HL-60 (cell line): ENCODE data around the gene RELL1.
"Not testable (repeated sequence)": the region's sequence is repeated elsewhere in the genome, so short reads cannot be mapped to it uniquely, and the experiment has no call there.

Source experiments
- DNase-seq, 2 experiments: peaks; one replicate each; pipeline ENCODE4 v3.0.0-alpha.2; 2010 to 2020; ENCODE audit warnings: low read depth in 1 of 2, low spot score in 1 of 2
- H3K27ac ChIP-seq: fragments of 250-450 bp; sonication (Bioruptor Pico); replicated peaks from 2 replicates; pipeline ENCODE4 v1.5.1; 2020; ENCODE audit warnings: mild to moderate bottlenecking, moderate library complexity
- H3K27me3 ChIP-seq: fragments of 250-450 bp; sonication (Bioruptor Pico); 2 replicates; pipeline ENCODE4 v1.5.1; 2021; ENCODE audit warnings: mild to moderate bottlenecking, moderate library complexity; ENCODE audit not compliant: insufficient read depth, poor library complexity, severe bottlenecking
- H3K4me3 ChIP-seq: replicated peaks from 2 replicates; pipeline ENCODE4 v1.5.1; 2011; ENCODE audit warnings: mild to moderate bottlenecking, control low read depth, low read length; ENCODE audit not compliant: insufficient read depth
- GABPA ChIP-seq: IDR thresholded peaks from 2 replicates; pipeline ENCODE4 v1.6.1; 2012; ENCODE audit warnings: low read depth
- POLR2AphosphoS5 ChIP-seq: IDR thresholded peaks from 2 replicates; pipeline ENCODE4 v1.6.1; 2012; ENCODE audit warnings: low read depth
- SPI1 ChIP-seq: IDR thresholded peaks from 2 replicates; pipeline ENCODE4 v1.6.1; 2012; ENCODE audit warnings: low read depth, mild to moderate bottlenecking, borderline replicate concordance
- TF ChIP-seq, protein P1 (sequence below): IDR thresholded peaks from 2 replicates; pipeline ENCODE4 v1.6.1; 2012; ENCODE audit warnings: low read depth; ENCODE audit not compliant: insufficient replicate concordance
- TF ChIP-seq, protein P2 (sequence below): IDR thresholded peaks from one replicate; pipeline ENCODE4 v1.5.1; 2011; ENCODE audit warnings: low read length, control low read depth, inconsistent platforms; ENCODE audit not compliant: insufficient read depth

Gene RELL1

DNA sequence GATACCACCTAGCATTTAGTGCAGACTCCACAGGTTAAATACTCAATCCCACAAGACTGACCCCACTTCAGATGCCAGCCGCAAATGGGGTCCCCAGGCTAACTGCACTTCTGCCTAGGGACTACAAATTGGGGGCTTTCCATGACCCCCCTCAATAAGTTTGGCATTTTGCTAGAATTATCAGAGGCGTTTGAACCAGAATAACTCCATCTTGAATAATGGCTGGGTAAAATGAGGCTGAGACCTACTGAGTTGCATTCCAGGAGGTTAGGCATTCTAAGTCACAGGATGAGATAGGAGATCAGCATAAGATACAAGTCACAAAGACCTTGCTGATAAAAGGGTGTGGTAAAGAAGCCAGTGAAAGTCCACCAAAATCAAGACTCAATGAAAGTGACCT lies 15.1 kb downstream of the RELL1 start:
- DNase-seq, result no peak
- TF ChIP-seq GABPA, result no peak
- Histone ChIP-seq H3K4me3 (no peak overlapping the region), H3K27me3 (no peaks in the 10 kb centered on the region), H3K27ac (no peak overlapping the region)

DNA sequence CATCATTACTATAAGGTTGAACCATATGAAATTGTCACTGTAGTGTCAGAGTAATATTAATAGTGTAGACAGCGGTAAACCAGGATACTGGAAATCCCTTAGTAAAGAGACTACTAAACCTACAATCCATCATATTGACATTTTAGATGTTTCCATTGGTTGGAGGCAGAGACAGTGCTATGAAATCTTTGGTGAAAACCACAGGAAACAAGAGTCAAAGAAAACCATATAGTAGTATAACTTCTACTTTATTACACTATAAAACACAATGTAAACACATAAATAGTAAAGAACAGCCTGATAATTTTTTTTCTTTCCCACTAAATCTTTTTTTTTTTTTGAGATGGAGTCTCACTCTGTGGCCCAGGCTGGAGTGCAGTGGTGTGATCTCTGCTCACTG lies 15.9 kb downstream of the RELL1 start:
- Histone ChIP-seq H3K27ac (no peak overlapping the region), H3K27me3 (no peaks in the 10 kb centered on the region), H3K4me3 (no peak overlapping the region)
- TF ChIP-seq, protein P1, sequence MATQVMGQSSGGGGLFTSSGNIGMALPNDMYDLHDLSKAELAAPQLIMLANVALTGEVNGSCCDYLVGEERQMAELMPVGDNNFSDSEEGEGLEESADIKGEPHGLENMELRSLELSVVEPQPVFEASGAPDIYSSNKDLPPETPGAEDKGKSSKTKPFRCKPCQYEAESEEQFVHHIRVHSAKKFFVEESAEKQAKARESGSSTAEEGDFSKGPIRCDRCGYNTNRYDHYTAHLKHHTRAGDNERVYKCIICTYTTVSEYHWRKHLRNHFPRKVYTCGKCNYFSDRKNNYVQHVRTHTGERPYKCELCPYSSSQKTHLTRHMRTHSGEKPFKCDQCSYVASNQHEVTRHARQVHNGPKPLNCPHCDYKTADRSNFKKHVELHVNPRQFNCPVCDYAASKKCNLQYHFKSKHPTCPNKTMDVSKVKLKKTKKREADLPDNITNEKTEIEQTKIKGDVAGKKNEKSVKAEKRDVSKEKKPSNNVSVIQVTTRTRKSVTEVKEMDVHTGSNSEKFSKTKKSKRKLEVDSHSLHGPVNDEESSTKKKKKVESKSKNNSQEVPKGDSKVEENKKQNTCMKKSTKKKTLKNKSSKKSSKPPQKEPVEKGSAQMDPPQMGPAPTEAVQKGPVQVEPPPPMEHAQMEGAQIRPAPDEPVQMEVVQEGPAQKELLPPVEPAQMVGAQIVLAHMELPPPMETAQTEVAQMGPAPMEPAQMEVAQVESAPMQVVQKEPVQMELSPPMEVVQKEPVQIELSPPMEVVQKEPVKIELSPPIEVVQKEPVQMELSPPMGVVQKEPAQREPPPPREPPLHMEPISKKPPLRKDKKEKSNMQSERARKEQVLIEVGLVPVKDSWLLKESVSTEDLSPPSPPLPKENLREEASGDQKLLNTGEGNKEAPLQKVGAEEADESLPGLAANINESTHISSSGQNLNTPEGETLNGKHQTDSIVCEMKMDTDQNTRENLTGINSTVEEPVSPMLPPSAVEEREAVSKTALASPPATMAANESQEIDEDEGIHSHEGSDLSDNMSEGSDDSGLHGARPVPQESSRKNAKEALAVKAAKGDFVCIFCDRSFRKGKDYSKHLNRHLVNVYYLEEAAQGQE, result no peak
- DNase-seq, result no peak

DNA sequence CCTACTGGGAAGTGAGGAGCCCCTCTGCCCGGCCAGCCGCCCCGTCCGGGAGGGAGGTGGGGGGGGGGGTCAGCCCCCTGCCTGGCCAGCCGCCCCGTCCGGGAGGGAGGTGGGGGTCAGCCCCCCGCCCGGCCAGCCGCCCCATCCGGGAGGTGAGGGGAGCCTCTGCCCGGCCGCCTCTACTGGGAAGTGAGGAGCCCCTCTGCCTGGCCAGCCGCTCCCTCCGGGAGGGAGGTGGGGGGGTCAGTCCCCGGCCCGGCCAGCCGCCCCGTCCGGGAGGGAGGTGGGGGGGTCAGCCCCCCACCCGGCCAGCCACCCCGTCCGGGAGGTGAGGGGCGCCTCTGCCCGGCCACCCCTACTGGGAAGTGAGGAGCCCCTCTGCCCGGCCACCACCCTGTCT lies 17.1 kb downstream of the RELL1 start:
- H3K27ac ChIP-seq, DNase-seq, H3K27me3 ChIP-seq, H3K4me3 ChIP-seq: not testable (repeated sequence)

DNA sequence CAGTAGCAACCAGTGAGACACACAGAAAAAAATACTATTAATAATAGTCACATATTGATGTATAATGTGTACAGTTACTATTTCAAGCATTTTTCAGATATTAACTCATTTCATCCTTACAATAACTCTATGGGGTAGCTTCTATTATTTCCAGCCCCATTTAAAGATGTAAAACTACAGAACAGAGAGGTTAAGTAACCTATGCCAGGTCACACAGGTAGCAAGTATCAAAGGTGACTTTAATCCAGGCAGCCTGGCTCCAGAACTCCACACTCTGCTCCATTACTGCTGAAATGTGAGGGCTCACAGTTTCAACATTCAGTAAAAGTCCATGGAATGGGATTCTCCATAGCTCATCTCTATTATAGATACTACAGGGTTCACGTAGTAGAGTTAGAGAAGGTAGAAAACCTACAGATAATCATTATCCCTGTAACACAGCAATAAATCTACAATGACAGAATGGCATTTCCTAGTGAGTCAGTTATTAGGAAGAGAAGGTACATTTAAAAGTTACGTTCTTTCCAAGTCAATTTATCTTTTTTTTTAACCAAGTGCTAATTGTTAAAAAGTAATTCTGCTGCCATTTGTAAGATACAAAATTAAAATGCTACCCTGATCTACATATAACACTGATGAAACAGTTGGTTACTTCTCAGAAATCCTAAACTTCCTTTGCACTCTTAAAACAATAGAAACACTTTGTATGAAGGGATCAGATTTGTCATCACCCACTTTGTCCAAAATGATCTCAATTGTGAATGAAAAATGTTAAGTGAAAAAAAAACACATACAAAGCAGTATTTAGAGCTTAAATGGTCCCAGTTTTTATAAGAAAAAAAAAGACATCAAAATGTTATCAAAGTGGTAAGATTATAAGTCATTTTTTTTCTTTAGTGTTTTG lies 18.7 kb downstream of the RELL1 start:
- DNase-seq, result no peak
- Histone ChIP-seq H3K27ac (peak overlapping the region; percentile 35; the same call in 1 of the 2 replicates), H3K4me3 (no peak overlapping the region), H3K27me3 (no peaks in the 10 kb centered on the region)
- TF ChIP-seq, protein P2, sequence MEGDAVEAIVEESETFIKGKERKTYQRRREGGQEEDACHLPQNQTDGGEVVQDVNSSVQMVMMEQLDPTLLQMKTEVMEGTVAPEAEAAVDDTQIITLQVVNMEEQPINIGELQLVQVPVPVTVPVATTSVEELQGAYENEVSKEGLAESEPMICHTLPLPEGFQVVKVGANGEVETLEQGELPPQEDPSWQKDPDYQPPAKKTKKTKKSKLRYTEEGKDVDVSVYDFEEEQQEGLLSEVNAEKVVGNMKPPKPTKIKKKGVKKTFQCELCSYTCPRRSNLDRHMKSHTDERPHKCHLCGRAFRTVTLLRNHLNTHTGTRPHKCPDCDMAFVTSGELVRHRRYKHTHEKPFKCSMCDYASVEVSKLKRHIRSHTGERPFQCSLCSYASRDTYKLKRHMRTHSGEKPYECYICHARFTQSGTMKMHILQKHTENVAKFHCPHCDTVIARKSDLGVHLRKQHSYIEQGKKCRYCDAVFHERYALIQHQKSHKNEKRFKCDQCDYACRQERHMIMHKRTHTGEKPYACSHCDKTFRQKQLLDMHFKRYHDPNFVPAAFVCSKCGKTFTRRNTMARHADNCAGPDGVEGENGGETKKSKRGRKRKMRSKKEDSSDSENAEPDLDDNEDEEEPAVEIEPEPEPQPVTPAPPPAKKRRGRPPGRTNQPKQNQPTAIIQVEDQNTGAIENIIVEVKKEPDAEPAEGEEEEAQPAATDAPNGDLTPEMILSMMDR, result no peak
- TF ChIP-seq GABPA (no peak), POLR2AphosphoS5 (no peak), SPI1 (no peak)
- TF ChIP-seq, protein P1, result no peak

DNA sequence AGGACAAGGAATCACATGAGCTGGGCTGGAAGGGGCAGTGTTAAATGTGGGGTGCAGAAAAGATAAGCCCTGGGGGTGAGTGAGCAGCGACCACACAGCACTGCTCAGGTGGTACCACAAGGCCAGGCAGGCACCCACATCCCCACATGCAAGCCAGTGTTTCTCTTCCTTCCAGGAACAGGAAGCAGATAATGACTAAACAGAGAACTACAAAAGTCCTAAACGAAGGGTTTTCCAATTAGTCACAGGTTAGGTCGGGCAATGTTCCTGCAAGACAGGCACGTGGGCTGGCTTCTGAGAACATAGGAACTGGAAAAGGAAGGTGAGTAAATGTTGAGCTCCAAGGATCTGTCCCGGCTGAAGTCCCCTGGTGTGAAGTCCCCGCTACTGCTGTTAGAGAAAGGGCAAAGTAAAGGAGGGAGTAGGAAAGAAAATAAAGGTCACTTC lies 19.5 kb downstream of the RELL1 start:
- Histone ChIP-seq H3K27me3 (no peaks in the 10 kb centered on the region), H3K4me3 (no peak overlapping the region), H3K27ac (peak overlapping the region; percentile 35; the same call in 1 of the 2 replicates)
- peak in 1 of 2 experiments; percentile 27 for DNase-seq
- TF ChIP-seq SPI1 (no peak), POLR2AphosphoS5 (no peak), GABPA (no peak)
- TF ChIP-seq, protein P2, result no peak
- TF ChIP-seq, protein P1, result no peak
